OCI-LY7 (cell line): ENCODE measurements around the gene NUB1. TPM values are rescaled to one million over a fixed set of nuclear protein-coding genes. Genes with fewer than 3 reads are reported as not detected.

Experiments
- BruUV-seq: library from RNA; stranded (reverse); fragments of 400-500 nt; replicated peaks from 2 replicates; lab custom pipeline; 2021; lab: Mats Ljungman, UMichigan
- CTCF ChIA-PET: fragments of 300-600 bp; sonication (Branson Sonifier 250); formaldehyde crosslinking; loops from one replicate; lab custom pipeline; 2022; ENCODE audit warnings: antibody characterized with exemption; ENCODE audit not compliant: unreplicated experiment; lab: Charles Lee
- POLR2A ChIA-PET: fragments of 300-600 bp; sonication (Branson Sonifier 250); formaldehyde crosslinking; loops from one replicate; lab custom pipeline; 2022; ENCODE audit warnings: antibody characterized with exemption; lab: Charles Lee
- DNase-seq: peaks from one replicate; pipeline ENCODE4 v3.0.0-alpha.2; 2015; ENCODE audit warnings: low spot score
- H2AFZ ChIP-seq: fragments of 200-600 bp; sonication (generic), shearing (Covaris generic); 2 replicates; pipeline ENCODE4 v1.6.1; 2014; ENCODE audit warnings: mild to moderate bottlenecking, antibody characterized with exemption, low read length, moderate library complexity
- H3K27ac ChIP-seq: fragments of 200-600 bp; sonication (generic); 2 replicates; pipeline ENCODE4 v1.5.1; 2014; ENCODE audit warnings: mixed run types, low read depth, mild to moderate bottlenecking, moderate library complexity, low read length, inconsistent platforms; ENCODE audit not compliant: poor library complexity, severe bottlenecking
- H3K36me3 ChIP-seq: fragments of 200-600 bp; sonication (generic); 2 replicates; pipeline ENCODE4 v1.6.1; 2014; ENCODE audit warnings: mild to moderate bottlenecking, antibody characterized with exemption, low read length, moderate library complexity, mixed read lengths; ENCODE audit not compliant: insufficient read depth
- H3K4me1 ChIP-seq: fragments of 200-600 bp; sonication (generic); 2 replicates; pipeline ENCODE4 v1.5.1; 2014; ENCODE audit warnings: mild to moderate bottlenecking, low read length; ENCODE audit not compliant: insufficient read depth, poor library complexity, severe bottlenecking
- H3K4me2 ChIP-seq: fragments of 200-600 bp; sonication (generic); 2 replicates; pipeline ENCODE4 v1.6.1; 2014; ENCODE audit warnings: mild to moderate bottlenecking, low read length
- H3K4me3 ChIP-seq: fragments of 200-600 bp; sonication (generic); 2 replicates; pipeline ENCODE4 v1.5.1; 2014; ENCODE audit warnings: mild to moderate bottlenecking, low read depth, low read length; ENCODE audit not compliant: poor library complexity, severe bottlenecking
- H3K79me2 ChIP-seq: fragments of 200-600 bp; sonication (generic); 2 replicates; pipeline ENCODE4 v1.6.1; 2016; ENCODE audit warnings: low read depth, mild to moderate bottlenecking, low read length, moderate library complexity, mixed read lengths; ENCODE audit not compliant: insufficient read depth
- H3K9me2 ChIP-seq: fragments of 200-600 bp; sonication (generic); 2 replicates; pipeline ENCODE4 v1.6.1; 2016; ENCODE audit warnings: mild to moderate bottlenecking, low read length, mixed read lengths; ENCODE audit not compliant: insufficient read depth
- H3K9me3 ChIP-seq: fragments of 200-600 bp; sonication (generic); 2 replicates; pipeline ENCODE4 v1.6.1; 2014; ENCODE audit warnings: mild to moderate bottlenecking, mixed run types, low read length, mixed read lengths
- H4K20me1 ChIP-seq: fragments of 200-600 bp; sonication (generic); 2 replicates; pipeline ENCODE4 v1.6.1; 2014; ENCODE audit warnings: mild to moderate bottlenecking, antibody characterized with exemption, low read length, moderate library complexity, mixed read lengths; ENCODE audit not compliant: insufficient read depth
- EZH2phosphoT487 ChIP-seq: fragments of 200-600 bp; sonication (generic); IDR thresholded peaks from 2 replicates; pipeline ENCODE4 v1.6.1; 2018; ENCODE audit warnings: low read depth, borderline replicate concordance, mild to moderate bottlenecking, mixed run types, antibody characterized with exemption, low read length, moderate library complexity, mixed read lengths
- intact Hi-C: fragments of 100-400 bp; cut with micrococcal nuclease; formaldehyde crosslinking; loops from one replicate; pipeline ENCODE4 v1.10.0; 2022; ENCODE audit not compliant: unreplicated experiment
- total RNA-seq, 2 experiments: library from RNA; depleted of rRNA in 1 of 2; stranded (reverse); fragments of >200 nt in 1 of 2; shearing (Covaris generic) in 1 of 2; gene quantifications; 2 replicates each; pipeline ENCODE4 v1.2.3, GENCODE V29; 2014 to 2022
- TF ChIP-seq, protein P1 (sequence below): fragments of 200-600 bp; sonication (generic); conservative IDR thresholded peaks from 2 replicates; pipeline ENCODE4 v1.5.1; 2014; ENCODE audit warnings: mild to moderate bottlenecking, antibody characterized with exemption, low read length, moderate library complexity, mixed read lengths

The NUB1 gene
- total RNA-seq, 2 experiments from 2014 or later, result 44.1 to 50.7 TPM

DNA sequence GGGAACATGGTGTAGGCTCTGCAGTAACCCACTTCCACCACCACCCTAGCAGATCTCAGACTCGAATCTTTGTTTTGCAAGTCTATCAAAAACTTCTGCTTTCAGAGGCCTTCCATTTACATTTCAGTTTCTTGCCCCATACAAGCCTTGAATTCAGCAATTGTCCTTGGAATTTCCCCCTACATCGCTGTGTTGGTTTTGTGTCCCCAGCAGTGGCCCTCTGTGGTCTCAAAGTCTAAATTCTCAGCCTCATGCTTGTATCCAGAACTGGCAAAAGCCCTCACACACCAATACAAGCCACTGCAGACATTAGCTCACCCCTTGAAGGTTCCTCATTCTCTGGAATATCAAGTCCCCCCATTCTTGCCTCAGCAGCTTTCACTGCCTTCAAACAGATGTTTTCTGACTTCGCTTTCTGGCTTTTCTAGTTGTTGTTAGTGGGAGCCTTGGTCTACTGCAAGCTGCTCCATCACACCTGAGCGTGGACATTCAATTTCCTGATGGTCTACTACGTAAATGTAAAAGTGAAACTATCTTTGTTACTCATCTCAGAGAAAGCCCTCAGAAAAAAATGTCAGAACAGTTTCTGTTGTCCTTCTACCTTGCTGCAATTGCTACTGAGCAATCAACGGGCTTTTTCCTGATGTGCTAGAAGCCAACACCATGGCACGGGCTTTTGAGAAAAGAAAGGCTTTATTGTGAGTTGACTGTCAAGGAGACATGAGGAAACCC lies 1.8 kb upstream of the NUB1 start:
- no peak for DNase-seq

DNA sequence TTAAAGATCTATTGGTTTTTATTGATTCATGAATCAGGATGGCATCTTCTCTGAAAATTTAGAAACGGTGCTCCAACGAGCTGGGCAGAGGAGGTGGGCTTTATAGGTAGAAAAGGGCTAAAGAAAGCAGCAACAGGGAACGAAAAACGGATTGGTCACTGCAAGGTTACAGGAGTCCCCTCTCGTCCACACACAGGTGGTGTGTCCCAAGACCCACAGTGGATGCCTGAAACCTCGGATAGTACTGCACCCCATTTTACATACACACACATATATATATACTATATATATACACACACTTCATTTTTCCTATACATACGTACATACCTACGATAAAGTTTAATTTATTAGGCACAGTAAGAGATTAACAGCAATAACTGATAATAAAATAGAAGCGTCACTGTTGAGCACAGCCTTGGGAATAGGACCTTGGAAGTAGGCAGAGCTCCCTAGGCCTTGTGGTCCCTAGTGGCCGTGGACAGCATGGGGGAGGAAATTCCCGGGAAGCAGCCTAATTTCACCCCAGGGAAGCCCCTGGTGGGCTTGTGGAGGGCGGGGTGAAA lies 737 bp upstream of the NUB1 start:
- Histone ChIP-seq H3K79me2 (peaks cover 20% of the 10 kb centered on the region), H3K27ac (no peak overlapping the region), H3K4me2 (peak overlapping the region; percentile 62), H3K4me1 (peaks cover 21% of the 10 kb centered on the region), H3K36me3 (peaks cover 22% of the 10 kb centered on the region), H3K9me3 (peaks cover 5% of the 10 kb centered on the region; the same call in 1 of the 2 replicates), H2AFZ (peak overlapping the region; percentile 30; the same call in 1 of the 2 replicates), H4K20me1 (no peaks in the 10 kb centered on the region), H3K9me2 (no peaks in the 10 kb centered on the region), H3K4me3 (peak overlapping the region; percentile 84)
- POLR2A ChIA-PET, result interaction anchor here (0.6 to 1.4 kb wide), 4 partner anchors 10 to 289 kb away, joined by 3 to 5 read pairs (median 3); no protein-coding TSS in a partner anchor
- intact Hi-C loops, result loop anchor here (1.0 to 10.0 kb wide), 2 partner anchors 9 to 1094 kb away; partner anchors contain the start of gene KMT2C
- no peak for DNase-seq
- TF ChIP-seq, protein P1, sequence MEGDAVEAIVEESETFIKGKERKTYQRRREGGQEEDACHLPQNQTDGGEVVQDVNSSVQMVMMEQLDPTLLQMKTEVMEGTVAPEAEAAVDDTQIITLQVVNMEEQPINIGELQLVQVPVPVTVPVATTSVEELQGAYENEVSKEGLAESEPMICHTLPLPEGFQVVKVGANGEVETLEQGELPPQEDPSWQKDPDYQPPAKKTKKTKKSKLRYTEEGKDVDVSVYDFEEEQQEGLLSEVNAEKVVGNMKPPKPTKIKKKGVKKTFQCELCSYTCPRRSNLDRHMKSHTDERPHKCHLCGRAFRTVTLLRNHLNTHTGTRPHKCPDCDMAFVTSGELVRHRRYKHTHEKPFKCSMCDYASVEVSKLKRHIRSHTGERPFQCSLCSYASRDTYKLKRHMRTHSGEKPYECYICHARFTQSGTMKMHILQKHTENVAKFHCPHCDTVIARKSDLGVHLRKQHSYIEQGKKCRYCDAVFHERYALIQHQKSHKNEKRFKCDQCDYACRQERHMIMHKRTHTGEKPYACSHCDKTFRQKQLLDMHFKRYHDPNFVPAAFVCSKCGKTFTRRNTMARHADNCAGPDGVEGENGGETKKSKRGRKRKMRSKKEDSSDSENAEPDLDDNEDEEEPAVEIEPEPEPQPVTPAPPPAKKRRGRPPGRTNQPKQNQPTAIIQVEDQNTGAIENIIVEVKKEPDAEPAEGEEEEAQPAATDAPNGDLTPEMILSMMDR, result no peak
- no peak for TF ChIP-seq EZH2phosphoT487
- no TSS peak for BruUV-seq
- CTCF ChIA-PET, result interaction anchor here (1.0 kb wide), 1 partner anchor 15 kb away, joined by 3 read pairs; no protein-coding TSS in a partner anchor

More for the DNA sequence above, 1.8 kb upstream of the NUB1 start:
- Histone ChIP-seq H3K79me2 (peaks cover 20% of the 10 kb centered on the region), H3K36me3 (peaks cover 13% of the 10 kb centered on the region), H3K4me1 (peaks cover 15% of the 10 kb centered on the region), H3K9me2 (no peaks in the 10 kb centered on the region), H3K27ac (no peak overlapping the region), H2AFZ (peak overlapping the region; percentile 41; the same call in 1 of the 2 replicates), H3K4me3 (no peak overlapping the region), H3K4me2 (no peak overlapping the region), H4K20me1 (no peaks in the 10 kb centered on the region), H3K9me3 (peaks cover 5% of the 10 kb centered on the region; the same call in 1 of the 2 replicates)
- TF ChIP-seq EZH2phosphoT487, result no peak
- TF ChIP-seq, protein P1, result no peak
- intact Hi-C loops, result loop anchor here (10.0 kb wide), 1 partner anchor 1095 kb away; the partner anchor contains the start of gene KMT2C
- no TSS peak for BruUV-seq
- POLR2A ChIA-PET, result no interaction called here
- CTCF ChIA-PET, result no interaction called here
